NT2/D1 (cell line): ENCODE measurements around the gene SPIRE2.

Experiments
- YY1 ChIP-seq: IDR thresholded peaks from 2 replicates; pipeline ENCODE4 v1.6.1; 2011; ENCODE audit not compliant: insufficient read length, insufficient read depth
- ZNF274 ChIP-seq: IDR thresholded peaks from 2 replicates; pipeline ENCODE4 v1.6.1; 2011; ENCODE audit warnings: mild to moderate bottlenecking, low read depth, low read length

GRCh38 chr16:89913408-89914387 lies 85.4 kb downstream of the SPIRE2 start:
- TF ChIP-seq YY1, result no peak
- TF ChIP-seq ZNF274, result no peak
